Right lobe of liver (tissue), 4 donors: Measurements from ENCODE around the gene WDR93.

Experiments
- POLR2A ChIP-seq: fragments of 450-650 bp; IDR thresholded peaks from one replicate; pipeline ENCODE4 v1.6.1; 2017; ENCODE audit warnings: antibody characterized with exemption, mild to moderate bottlenecking
- TF ChIP-seq, protein P1 (sequence below), 4 donors: fragments of 200-600 bp in 3 of 4; fragments of 450-650 bp in 1 of 4; IDR thresholded peaks; one replicate each; pipeline versions ENCODE4 v1.5.1 to v1.8.0; 2016 to 2022; ENCODE audit warnings: antibody characterized with exemption in 4 of 4, mild to moderate bottlenecking in 2 of 4
- donor health status: DM: no; HTN: no; CAD: no.
- donor health status: DM: no; HTN: no; CAD: no.
- donor health status: DM: no; HTN: yes; CAD: no.

DNA sequence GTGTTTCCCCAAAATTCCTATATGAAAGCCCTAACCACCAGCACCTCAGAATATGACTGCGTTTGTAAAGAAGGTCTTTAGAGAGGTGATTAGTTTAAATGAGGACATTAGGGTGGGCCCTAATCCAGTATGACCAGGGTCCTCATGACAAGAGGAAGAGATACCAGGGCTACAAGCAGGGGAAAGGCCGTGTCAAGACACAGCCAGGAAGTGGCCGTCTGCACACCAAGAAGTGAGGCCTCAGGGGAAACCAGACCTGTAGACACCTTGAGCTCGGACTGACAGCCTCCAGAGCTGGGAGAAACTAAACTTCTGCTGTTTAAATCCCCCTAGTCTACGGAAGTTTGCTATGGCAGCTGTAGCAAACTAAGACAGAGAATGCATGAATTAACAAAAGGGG is 49.6 kb upstream of the WDR93 start:
- TF ChIP-seq, protein P1, sequence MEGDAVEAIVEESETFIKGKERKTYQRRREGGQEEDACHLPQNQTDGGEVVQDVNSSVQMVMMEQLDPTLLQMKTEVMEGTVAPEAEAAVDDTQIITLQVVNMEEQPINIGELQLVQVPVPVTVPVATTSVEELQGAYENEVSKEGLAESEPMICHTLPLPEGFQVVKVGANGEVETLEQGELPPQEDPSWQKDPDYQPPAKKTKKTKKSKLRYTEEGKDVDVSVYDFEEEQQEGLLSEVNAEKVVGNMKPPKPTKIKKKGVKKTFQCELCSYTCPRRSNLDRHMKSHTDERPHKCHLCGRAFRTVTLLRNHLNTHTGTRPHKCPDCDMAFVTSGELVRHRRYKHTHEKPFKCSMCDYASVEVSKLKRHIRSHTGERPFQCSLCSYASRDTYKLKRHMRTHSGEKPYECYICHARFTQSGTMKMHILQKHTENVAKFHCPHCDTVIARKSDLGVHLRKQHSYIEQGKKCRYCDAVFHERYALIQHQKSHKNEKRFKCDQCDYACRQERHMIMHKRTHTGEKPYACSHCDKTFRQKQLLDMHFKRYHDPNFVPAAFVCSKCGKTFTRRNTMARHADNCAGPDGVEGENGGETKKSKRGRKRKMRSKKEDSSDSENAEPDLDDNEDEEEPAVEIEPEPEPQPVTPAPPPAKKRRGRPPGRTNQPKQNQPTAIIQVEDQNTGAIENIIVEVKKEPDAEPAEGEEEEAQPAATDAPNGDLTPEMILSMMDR (IDR thresholded peaks at IDR 0.05): no peak
- no peak for TF ChIP-seq POLR2A
